Measurements from ENCODE around the gene TUBGCP5.

Gene TUBGCP5

DNA sequence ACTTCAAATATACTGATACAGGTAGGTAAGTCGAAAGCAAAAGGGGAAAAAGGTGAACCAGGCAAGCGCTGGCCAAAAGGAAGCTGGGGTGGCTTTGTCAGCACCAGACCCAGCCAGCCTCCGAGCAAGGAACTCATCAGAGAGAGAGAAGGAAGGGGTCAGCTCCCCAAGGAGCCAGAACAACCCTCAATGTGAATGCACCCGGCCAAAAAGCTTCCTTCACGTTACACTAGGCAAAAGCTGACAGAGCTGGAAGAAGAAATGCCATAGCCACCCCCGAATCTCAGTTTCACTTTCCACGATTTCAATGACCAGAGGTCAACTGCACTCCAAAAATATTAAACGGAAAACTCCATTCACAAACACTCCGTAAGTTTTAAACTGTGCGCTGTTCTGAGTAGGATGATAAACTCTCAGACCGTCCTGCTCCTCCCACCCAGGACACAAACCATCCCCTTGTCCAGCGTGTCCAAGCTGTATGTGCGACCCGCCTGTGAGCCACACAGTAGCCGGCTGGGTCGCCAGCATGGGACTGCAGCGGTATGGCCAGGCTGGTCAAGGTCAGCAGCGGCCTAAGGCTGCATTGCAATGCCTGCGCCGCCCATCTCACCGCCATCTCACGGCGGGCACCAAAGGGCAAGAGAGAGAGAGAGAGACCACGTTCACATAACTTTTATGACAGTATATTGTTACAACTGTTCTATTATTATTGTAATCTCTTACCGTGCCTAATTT, 88.9 kb downstream of the TUBGCP5 start:
- no peak overlapping the region for H2AFZ ChIP-seq (ENCODE audit: low read depth)
- TF ChIP-seq, protein P1, sequence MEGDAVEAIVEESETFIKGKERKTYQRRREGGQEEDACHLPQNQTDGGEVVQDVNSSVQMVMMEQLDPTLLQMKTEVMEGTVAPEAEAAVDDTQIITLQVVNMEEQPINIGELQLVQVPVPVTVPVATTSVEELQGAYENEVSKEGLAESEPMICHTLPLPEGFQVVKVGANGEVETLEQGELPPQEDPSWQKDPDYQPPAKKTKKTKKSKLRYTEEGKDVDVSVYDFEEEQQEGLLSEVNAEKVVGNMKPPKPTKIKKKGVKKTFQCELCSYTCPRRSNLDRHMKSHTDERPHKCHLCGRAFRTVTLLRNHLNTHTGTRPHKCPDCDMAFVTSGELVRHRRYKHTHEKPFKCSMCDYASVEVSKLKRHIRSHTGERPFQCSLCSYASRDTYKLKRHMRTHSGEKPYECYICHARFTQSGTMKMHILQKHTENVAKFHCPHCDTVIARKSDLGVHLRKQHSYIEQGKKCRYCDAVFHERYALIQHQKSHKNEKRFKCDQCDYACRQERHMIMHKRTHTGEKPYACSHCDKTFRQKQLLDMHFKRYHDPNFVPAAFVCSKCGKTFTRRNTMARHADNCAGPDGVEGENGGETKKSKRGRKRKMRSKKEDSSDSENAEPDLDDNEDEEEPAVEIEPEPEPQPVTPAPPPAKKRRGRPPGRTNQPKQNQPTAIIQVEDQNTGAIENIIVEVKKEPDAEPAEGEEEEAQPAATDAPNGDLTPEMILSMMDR (conservative IDR thresholded peaks at IDR 0.05; ENCODE audit: low read depth, low read length), result no peak
- no peaks in the 10 kb centered on the region for H4K20me1 ChIP-seq (ENCODE audit: insufficient read depth)
- H3K27ac ChIP-seq, result no peak overlapping the region
- H3K4me3 ChIP-seq (IDR thresholded peaks at IDR 0.05; ENCODE audit: insufficient read depth, low read depth, low read length), result no peak overlapping the region
- no peak overlapping the region for H3K4me2 ChIP-seq
- H3K4me1 ChIP-seq (ENCODE audit: low read depth, poor library complexity, severe bottlenecking), result no peaks in the 10 kb centered on the region
- H3K27me3 ChIP-seq (ENCODE audit: insufficient read depth, low read depth), result no peaks in the 10 kb centered on the region
- peaks cover 9% of the 10 kb centered on the region; the same call in 1 of the 2 replicates for H3K79me2 ChIP-seq (ENCODE audit: insufficient read depth, low read depth)
- H3K9ac ChIP-seq, result no peak overlapping the region
- no peaks in the 10 kb centered on the region for H3K36me3 ChIP-seq (ENCODE audit: insufficient read depth)

Measured in KMS-11 (cell line).